ENCODE results near the gene ODAD4.
A peak's percentile ranks its signal among the peaks of the same experiment; 100 is the strongest.

ODAD4 gene

DNA sequence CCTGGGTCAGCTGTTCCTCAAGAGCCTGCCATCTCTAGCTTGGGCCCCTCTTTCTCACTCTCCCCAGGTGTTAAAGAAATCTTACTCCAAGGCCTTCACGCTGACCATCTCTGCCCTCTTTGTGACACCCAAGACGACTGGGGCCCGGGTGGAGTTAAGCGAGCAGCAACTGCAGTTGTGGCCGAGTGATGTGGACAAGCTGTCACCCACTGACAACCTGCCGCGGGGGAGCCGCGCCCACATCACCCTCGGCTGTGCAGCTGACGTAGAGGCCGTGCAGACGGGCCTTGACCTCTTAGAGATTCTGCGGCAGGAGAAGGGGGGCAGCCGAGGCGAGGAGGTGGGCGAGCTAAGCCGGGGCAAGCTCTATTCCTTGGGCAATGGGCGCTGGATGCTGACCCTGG is 43.0 kb downstream of the ODAD4 start:
- DNase-seq = no peak

DNA sequence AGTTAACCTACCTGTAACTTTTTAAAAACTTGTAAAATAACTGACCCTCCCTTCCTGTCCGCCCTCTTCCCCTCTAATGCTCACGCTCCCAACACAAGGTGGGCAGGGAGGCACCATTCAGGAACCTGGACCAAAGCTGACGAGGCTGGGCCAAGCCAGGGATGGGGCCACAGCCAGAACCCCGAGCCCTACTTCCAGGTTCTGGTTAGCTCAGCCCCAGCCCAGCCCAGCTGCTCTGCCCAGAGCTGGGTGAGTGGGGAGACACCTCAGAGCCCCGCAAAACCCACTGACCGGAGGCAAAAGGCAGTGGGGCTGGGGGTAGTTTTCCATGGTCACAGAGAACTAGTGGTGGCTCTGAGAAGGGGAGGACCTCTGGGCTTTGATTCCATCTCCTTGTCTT is 43.6 kb downstream of the ODAD4 start:
- no peak for DNase-seq

DNA sequence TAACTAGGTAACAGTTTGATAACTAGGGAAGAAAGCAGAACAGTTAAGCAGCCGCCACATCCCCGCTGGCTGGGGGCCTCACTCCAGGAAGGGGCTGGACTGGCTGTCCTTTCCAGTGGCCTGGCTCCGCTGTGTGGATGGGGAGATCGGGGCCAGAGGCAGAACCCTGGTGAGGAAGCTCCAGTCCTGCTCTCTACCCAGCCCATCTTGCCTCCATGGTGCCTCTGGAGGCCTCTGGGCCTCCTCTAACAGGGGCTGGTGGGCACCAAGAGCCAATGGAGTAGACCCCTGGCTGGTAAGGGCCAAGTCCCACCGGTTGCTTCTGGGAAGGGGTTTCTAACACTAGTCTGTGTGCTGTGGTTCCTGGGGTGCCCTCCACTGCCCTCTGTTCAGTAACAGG is 44.2 kb downstream of the ODAD4 start:
- no peak for DNase-seq

DNA sequence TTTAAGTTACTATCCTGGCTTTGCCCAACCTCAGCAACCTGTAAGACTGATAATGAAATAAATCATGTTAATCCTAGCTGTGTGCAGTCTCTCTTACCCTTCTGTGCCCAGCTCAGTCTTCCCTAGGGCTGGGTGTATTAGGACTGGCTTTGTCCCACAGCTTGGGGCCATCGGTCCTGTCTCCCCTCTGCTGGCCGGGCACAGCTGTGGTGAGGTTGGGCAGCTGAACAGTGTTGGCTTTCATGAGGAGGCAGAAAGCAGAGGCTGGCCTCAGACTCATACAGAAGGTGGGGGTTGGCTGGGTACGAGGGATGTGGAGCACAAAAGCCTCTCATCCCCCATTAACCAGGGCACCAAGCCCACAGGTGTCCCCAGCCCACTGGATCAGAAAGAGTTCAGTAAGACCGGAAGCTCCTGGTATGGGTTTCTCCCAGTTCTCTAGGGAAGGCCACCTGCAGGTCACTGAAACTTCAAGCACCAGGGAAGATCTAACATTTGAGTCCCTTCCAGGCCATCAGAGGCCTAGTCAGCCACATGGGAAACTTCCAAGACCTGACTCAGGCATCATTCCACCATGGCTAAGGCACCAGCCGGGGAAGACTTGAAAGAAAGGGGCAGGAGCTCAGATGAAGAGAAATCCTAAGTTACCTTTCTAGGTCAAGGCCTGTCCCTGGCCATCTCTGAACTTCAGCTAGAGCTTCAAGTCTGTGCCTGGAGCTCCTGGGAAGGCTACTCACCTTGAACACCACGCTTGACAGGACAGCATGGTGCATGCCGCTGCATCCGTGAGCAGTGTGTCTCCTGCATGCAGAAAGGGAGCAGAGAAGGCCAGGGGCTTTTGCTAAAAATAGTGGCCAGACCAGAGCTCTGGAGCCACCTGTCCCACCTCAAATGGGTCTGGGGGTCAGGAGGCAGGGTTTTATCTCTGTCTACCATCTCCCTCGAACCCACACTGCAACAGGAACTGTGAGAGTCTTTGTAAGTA is 45.0 kb downstream of the ODAD4 start:
- DNase-seq = no peak

DNA sequence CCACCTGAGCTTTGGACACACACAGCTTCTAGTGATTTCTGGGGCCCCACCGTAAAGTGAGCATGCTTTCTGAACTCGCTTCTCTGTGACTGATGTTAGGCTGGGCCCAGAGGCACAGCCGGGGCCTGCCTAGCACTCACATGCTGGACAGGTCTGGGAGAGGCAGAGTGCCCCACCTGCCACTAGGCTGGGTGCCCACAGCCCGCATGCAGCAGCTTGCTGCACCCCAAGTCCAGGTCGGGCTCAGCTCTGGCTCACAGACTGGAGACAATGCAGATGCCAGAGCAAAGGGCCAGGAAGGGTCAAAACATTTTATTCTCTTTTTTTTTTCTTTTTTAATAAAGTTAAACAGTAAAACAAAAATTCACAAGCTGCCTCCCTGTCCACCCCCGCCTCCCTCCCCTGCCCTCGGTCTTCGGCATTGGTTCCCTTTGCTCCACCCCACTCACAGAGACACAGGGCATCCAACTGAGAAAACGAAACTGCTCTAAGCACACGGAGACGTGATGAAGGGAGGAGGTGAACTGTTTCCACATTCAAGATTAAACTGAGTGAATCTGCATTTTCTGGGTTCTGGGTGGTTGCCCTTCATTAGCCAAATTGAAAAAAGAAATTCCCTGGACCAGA is 45.8 kb downstream of the ODAD4 start:
- DNase-seq = no peak

DNA sequence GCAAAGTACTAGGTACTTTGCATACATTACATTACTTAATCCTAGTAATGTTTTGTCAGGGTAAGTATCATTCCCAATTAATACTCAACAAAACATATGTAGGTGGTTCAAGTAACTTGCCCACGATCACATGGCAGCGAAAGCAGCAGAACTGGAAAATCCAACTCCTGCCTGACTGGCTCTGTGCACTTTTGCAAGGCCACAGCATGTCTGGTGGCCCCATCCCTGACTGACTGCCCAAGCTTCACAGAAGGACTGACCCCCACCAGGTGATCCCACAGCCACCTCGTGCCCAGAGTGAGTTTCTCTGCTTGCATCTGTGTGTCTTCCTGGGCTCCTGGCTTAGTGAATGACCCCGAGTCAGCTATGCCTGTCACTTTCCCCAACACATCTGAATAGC is 47.6 kb downstream of the ODAD4 start:
- no peak for DNase-seq

DNA sequence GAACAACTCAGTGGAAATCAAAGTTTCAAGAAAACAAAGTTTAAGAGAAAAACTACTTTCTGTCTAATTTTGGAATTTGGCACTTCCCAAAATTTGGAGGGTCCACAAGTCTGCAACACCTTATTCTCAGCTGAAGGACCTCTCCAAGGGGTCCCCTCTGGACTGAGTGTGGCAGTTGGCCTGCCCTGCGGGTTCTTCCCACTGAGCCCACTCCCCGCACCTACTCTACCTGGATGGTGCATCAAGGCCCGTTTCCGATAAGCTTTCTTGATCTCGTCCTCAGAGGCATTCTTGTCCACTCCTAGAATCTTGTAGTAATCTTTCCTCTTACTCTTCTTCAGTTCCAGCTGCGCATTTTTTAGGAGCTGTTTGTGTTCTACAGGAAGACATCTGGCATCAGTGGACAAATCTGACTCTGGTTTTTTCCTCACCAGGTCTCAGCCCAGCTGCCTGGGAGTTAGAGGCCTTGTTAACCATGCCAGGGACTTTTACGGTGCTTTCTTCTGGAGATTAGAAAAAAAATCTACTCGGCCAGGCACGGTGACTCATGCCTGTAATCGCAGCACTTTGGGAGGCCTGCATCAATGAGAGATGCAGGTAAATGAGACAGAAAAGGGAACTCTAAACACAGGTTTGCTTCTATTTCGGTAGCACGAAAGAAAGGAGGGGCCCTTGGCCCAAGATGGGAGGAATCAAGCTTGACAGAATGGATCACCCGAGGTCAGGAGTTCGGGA is 51.8 kb downstream of the ODAD4 start:
- no peak for DNase-seq

DNA sequence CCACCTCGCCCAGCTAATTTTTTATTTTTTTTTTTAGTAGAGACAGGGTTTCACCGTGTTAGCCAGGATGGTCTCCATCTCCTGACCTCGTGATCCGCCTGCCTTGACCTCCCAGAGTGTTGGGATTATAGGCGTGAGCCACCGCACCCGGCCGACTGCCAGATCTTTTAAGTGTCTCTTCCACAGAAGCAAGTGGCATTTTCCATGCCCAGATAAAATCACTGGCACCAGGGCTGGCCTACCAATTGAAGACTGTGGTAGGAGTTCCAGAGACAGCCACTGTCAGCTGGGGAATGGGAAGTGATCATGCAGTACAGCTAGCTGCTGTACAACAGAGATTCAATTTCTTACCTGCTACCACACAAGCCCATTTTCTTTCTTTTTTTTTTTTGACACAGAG is 54.0 kb downstream of the ODAD4 start:
- DNase-seq = no peak

DNA sequence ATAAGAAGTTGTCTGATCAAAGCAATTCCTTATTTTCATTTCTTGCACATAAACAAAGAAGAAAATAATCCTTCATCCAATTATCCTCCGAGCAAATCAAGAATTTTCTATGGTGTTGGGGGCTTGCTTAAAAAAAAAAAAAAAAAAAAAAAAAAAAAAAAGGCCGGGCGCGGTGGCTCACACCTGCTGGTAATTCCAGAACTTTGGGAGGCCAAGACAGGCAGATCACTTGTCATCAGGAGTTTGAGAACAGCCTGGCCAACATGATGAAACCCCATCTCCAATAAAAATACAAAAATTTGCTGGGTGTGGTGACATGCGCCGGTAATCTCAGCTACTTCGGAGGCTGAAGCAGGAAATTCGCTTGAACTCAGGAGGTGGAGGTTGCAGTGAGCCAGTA is 55.5 kb downstream of the ODAD4 start:
- DNase-seq = no peak

DNA sequence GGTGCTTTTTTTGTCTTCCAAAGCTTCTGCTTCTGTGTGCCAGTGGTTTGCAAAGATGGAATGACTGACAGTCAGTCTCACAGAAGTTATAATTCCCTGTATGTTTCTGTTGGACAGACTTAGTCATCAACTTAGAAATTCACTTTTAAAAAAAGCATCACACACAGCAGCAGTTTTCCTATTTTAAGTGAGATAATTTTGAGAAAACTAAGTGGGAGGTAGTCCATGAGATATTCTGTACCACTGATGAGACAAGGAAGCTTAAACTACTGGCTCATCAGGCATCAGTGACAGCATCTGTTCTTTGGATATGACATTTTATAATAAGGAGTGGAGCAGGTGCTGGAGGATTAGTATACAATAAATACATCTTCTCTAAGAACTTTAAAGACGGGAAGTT is 56.2 kb downstream of the ODAD4 start:
- no peak for DNase-seq

DNA sequence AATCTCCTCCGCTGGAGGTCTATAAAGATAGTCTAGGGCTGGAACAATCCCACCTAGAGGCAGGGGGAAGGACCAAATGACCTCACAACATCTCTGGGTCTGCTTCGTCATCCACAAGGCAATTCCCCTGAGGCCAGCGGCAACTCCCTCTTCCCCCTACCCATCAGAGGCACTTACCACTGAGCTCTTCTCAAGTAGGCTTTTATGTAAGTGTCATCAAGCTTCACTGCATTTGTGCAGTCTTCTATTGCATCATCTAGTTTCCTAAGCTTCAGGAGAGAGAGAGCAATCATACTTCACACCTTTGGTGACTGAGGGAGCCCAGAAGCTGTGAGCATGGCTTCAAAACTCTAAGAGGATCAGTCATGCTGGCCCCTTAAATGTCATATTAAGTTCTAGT is 57.2 kb downstream of the ODAD4 start:
- DNase-seq = no peak

DNA sequence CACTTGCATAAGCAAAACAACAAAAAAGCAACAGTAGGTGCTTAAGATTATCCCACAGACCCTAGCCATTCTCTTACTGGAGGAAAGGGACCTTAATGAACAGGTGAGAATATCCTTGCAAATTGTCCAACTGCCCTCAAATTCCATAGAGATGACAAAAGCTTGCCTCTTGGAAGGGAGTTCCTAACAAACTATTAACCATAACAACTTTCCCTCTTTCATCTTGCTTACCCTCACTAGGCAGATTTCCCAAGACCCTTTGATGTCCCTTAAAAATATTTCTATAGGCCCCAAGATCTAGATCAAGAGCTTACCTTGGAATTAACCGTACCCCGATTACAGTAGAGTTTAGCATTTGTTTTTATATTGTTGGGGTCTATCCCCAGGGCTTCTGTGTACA is 58.0 kb downstream of the ODAD4 start:
- no peak for DNase-seq

DNA sequence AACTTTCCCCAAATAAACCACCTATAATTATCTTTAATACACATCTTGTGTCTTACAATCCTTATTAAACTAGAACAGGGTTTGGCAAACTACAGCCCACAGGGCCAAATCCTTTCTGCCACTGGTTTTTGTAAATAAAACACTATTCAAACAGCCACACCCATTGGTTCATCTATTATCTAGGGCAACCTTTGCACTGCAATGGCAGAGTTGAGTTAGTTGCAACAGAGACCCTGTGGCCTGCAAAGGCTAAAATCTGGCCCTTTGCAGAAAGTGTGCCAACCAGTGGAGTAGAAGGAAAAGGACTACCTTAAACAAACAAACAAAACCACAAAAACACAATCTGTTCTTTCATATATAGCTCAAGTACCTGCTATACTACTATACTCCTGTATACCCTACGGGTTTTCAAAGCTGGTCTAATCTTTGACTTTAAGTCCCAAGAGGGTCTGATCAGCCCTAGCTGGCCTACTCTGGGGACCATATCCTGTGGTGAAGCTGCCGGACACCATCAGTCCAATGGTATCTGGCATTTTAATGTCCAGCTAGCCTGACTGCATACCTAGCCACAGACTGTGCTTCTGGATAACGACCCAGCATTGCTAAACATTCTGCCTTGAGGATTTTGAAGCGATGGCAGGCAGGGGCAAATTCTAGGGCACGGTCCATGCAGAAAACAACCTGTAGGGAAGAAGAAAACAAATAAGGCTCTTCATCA is 59.4 kb downstream of the ODAD4 start:
- DNase-seq = no peak

DNA sequence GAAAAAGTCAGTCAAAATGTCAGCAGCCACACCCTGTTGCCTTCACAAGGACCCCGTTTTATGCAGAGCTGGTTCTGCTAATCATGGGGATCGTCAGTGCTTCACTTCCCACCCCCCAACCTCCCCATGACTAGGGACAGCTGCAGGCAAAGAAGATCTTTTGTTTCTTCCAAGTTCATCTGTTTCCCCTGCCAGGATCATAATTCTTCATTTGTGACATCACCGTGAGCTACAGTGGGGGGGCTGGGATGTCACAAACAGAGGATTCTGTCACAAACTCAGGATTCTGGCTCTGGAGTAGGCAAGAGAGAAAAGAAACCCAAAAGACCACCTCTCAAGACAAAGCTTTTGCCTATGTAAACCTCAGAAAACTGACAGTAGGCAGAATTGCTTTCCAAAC is 62.2 kb downstream of the ODAD4 start:
- DNase-seq = no peak

DNA sequence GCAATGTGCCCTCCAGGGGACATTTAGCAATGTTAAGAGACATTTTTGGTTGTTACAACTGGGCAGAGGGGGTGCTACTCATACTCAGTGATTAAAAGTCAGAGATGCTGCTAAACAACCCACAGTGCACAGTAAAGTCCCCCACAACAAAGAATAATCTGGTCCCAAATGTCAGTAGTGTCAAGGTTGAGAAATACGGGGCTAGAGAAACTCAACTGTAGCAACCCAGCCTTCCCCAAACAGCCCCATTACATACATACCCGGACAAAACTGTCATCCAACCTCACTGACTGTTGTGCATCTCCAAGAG is 66.4 kb downstream of the ODAD4 start:
- no peak for DNase-seq

DNA sequence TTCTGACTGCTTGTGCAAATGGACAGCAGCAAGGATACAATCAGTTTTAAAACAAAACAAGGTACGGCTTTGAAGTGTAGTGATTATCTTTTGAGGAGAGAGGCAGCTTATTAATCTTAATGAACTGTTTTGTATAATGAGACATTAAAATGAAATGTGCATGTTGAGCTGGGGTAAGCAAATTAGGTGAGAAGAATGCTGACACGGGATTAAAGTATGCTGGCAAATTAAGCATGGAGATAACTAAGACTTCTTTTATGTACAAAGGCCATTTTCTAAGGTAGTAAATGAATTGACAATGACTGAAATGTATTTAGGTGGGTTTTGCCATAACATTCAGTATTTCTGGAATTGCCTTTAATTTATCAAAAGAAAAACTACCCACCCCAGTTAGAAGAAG is 68.1 kb downstream of the ODAD4 start:
- DNase-seq = no peak

DNA sequence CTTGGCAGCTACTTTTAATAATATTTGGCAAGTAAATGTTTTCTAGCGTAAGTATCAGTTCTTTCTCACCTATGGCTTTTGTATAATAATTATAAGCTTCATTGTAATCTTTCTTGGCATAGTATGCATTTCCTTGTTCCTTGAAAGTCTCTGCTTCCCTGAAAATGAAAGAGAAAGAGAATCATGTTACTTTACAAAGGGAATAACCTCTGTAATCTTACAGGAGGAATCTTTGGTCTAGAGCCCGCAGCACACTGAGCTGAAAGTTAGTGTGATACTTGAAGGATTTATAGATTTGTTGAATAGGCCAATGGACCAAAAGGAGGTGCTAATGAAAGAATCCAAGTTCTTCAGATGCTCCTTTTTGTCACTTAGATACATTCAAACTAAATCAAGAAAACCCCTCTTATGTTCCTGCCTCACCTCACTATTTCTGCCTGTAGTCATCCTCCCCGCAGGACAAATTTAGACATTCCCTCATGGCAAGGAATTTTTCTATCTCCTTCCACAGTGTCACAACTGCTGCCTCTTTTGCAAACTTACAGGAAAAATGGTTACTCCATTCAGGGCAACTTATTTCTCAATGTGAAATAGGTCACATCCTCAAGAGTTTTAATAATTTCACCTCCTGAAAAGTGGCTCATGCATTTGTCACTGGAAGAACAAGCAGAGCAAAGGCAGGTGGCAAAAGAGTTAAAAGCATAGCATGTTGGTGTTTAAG is 70.2 kb downstream of the ODAD4 start:
- DNase-seq = peak; percentile 63

DNA sequence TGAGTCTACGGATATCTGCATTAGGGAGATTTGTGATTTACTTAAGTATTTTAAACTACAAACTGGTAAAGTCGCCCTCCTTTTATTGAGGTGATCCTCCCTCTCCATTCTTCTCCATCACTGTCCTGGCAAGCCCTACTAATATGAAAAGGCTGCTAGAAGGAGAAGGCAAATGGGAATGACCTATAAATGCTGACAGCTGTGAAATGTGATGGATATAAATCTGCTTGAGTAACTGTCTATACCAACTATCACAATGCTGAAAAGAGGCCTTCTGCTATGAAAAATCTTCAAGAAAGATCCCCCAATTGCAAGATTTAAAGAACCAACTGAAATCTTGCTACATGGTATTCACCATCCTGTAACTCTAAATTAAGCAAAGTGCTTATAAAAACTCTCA is 71.3 kb downstream of the ODAD4 start:
- DNase-seq = no peak

DNA sequence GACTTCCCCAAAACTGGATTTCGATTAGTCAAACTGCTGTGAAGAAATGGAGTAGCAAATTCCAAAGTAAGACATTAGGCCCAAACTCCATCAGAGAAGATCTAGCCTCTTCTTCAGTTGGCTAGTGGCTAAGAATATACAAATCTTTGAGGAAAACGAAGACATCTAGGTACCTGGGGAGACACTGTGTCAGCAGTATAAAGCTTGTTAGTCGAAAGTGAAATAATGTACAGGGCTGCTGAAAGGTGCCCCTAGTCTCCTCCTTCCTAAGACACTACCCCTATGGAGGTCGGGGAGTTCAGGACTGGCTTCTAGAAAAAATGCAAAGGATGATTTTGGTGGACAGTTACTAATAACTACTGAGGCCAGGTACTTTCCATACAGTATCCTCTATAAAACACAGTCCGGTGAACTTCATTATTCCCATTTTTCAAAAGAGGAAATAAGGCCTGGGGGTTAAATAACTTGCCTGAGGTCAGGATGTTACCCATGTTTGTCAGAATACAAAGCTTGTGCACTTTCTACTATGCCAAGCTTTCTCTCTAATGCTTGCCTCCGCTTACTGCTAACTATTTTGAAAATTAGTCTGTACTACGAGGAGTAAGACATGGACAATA is 71.9 kb downstream of the ODAD4 start:
- no peak for DNase-seq

DNA sequence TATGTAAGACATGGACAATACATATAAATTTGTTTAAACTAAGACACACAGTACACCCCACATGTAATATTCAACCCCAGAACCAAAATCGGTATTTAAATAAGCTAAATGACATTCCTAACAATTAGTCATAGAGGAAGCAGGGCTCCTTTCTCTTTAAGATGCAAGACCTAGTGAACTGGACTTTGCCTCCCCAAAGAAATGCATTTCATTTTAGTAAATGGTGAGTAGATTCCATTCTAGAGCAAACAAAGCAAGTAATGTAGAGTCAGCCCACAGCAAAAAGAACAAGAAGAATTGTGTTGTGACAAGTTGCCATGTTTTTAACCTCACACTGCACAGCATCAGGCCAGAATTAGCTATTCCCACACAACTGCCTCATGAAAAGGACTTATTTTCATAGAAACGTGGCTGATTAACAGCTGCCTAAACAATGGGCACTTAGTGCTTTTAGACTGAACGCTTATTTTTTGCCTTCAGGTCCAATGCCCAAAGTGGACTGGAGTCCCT is 72.4 kb downstream of the ODAD4 start:
- DNase-seq = no peak

DNA sequence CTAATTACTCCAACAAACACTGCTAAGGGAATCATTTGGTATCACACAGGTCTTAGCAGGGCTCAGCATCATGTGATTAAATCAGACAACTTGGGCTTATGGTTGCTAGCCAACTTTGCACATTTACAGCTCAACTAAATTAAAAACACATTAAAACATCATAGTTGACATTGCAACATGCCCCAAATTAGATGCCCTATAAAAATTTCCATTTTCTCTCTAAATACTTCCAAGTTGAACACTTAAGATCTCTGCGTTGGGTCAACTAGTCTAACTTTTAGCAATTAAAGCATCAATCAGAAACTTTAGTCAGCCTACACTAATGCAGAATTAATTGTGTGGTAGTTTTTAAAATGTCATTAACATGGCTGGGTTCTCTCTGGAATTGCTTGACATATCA is 74.7 kb downstream of the ODAD4 start:
- no peak for DNase-seq

DNA sequence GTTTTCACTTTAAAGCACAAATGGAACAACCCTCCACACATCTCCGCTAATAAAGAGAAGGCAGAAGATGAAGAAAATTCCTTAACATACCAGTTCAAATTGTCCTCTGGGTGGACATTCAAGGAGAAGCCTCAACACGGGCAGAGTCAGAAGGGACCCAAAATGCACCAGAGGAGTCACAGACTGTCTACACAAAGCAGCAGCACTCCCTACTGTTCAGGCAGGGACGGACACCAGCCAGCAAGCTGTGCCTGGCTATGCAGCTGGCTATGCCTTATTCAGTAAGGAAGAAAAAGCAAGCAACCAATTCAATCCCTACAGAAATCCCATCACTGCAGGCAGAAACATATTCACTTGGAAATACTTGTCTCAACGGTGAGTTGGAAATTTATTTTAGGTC is 78.8 kb downstream of the ODAD4 start:
- DNase-seq = peak; percentile 35

Data from inflammatory macrophage treated with lipopolysaccharide for 4 hours (primary cell).